Activated T-helper 2 cell treated with anti-CD3 and anti-CD28 coated beads, Interferon-gamma antibody, Interleukin-2, Interleukin-4, amounts not matched to agents 10 μg/mL and 5 μg/mL and 100 μg/mL, durations not matched to agents 14 hours and 24 hours and 36 hours (primary cell): ENCODE results near the gene FOXC1. TPM values are rescaled to one million over a fixed set of nuclear protein-coding genes. Genes with fewer than 3 reads are reported as not detected.

Experiments used
- total RNA-seq: library from RNA; stranded (reverse); gene quantifications from 2 replicates; pipeline ENCODE4 v1.2.3, GENCODE V29; 2022

FOXC1 gene
- total RNA-seq, 1 donor from 2014 or later = 0.07 TPM

Other genes starting within 250 kb of the FOXC1 start
- not detected in 2 replicates for gene FOXF2, start 220.3 kb upstream of the FOXC1 start, total RNA-seq